NB4 (cell line): ENCODE data around the gene CHRM4.

Experiments
- MYC ChIP-seq: IDR thresholded peaks from 2 replicates; pipeline ENCODE4 v1.6.1; 2011; ENCODE audit warnings: low read depth, low read length
- POLR2A ChIP-seq: IDR thresholded peaks from 2 replicates; pipeline ENCODE4 v1.6.1; 2011; ENCODE audit warnings: mild to moderate bottlenecking; ENCODE audit not compliant: insufficient read length; ENCODE audit errors: extremely low read depth
- TF ChIP-seq, protein P1 (sequence below): IDR thresholded peaks from one replicate; pipeline ENCODE4 v1.5.1; 2012; ENCODE audit warnings: low read depth, low read length

DNA sequence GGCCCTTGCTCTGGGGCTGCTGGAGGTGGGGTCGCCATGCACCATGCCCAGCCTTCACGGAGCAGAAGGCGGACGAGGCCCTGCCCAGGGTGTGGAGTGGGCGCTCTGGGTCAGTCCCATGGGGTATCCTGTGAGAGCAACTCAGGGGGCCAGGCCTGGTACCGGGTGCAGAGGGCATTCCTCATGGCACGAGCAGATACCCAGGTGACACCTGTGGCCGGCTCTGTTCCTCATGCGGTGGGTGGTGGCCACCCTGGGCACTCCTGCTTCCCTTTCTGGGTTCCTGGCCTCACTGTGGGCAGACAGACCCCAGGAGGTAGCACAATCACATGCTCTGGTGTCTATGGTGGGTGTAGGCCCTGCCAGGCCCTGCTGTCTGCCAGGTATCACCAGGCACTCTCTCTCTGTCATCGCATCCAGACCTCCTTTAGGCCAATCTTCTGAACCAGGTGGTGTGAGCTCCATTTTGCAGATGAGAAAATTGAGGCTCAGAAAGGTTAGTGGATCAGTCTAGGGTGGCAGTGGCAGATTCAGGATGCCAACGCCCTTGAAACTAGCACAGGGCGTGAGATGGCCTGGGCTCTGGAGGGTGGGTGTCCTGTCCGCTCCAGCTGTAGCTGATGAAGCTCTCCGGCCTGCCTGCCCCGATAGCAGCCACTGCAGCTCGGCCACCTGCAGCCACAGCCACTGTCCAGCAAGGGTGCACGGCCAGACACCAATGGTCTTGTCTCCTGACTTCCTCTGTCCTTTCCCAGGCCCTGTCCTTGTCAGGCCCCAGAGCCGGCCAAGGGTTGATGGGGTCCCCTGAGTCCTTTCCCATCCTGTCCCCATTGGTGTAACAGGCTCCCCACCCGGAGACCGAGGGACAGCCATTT lies 29.2 kb downstream of the CHRM4 start:
- TF ChIP-seq MYC, result no peak
- no peak for TF ChIP-seq POLR2A
- TF ChIP-seq, protein P1, sequence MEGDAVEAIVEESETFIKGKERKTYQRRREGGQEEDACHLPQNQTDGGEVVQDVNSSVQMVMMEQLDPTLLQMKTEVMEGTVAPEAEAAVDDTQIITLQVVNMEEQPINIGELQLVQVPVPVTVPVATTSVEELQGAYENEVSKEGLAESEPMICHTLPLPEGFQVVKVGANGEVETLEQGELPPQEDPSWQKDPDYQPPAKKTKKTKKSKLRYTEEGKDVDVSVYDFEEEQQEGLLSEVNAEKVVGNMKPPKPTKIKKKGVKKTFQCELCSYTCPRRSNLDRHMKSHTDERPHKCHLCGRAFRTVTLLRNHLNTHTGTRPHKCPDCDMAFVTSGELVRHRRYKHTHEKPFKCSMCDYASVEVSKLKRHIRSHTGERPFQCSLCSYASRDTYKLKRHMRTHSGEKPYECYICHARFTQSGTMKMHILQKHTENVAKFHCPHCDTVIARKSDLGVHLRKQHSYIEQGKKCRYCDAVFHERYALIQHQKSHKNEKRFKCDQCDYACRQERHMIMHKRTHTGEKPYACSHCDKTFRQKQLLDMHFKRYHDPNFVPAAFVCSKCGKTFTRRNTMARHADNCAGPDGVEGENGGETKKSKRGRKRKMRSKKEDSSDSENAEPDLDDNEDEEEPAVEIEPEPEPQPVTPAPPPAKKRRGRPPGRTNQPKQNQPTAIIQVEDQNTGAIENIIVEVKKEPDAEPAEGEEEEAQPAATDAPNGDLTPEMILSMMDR, result no peak
